Measurements from ENCODE around the gene DCK.

The DCK gene

DNA sequence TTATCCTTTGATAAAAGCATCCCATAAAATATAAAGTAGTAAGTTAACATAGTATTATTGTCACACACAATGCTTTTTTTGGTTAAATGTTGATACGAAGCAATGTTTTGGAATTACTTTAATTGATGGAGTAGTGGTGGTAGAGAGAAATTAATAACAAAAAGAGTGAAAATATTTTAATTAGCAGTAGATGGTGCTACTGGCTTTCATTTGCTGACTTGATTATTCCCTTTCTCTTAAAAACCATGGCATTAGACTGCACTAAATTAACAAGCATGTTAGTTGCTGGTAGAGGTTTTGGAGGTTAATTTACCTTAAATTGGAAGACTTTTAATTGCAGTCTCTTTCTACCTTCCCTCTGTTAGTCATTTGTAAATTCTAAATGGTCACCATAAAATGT, 8.9 kb upstream of the DCK start:
- FAIRE-seq, result no peak
- TF ChIP-seq CTCF (IDR thresholded peaks at IDR 0.05; ENCODE audit: insufficient read depth, missing control alignments), result peak; percentile 14
- no peak for DNase-seq (ENCODE audit: insufficient read length, low spot score)

GRCh38 chr4:70991596-70991995, 1.9 kb upstream of the DCK start:
- no peak for FAIRE-seq
- no peak for DNase-seq (ENCODE audit: insufficient read length, low spot score)
- TF ChIP-seq CTCF (IDR thresholded peaks at IDR 0.05; ENCODE audit: insufficient read depth, missing control alignments), result no peak

DNA sequence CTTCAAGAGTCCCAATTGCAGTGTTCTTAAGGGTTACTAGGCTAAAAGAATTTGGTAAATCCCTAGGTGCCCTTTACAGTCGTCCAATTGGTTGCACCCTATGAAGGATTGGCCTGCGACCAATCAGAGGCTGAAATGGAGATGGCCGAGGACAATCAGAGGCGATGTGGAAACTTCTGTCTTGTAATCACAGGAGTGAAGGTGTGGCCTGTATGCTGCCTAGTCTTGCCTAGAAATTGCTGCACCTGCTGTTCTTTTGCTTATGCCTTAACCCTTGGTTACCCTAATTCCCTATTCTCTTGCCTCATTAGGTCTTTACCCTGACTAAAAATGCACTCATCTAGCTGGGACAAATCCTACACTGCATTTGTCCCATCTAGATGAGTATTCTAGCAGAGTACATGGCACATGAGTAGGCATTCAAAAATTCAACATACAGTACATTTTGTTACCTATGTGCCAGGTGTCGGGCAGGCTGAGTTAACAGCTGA, 1.0 kb upstream of the DCK start:
- DNase-seq (ENCODE audit: insufficient read length, low spot score), result no peak
- FAIRE-seq, result no peak
- no peak for TF ChIP-seq CTCF (IDR thresholded peaks at IDR 0.05; ENCODE audit: insufficient read depth, missing control alignments)

DNA sequence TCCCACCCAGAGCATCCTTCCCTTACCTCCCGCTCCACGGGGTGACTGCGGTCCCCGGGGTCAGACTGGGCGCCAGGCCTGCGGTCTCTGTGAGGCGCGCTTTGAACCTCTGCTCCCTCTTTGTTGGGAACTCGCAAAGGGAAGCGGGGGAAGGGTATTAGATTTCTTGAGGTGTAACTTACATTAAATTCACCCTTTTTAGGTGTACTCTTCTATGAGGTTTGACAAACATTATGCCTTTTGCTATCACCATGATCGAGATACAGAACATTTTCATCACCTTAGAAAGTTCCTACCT, 569 bp downstream of the DCK start:
- DNase-seq (ENCODE audit: insufficient read length, low spot score) (no peak), FAIRE-seq (no peak)
- TF ChIP-seq CTCF (IDR thresholded peaks at IDR 0.05; ENCODE audit: insufficient read depth, missing control alignments), result no peak

DNA sequence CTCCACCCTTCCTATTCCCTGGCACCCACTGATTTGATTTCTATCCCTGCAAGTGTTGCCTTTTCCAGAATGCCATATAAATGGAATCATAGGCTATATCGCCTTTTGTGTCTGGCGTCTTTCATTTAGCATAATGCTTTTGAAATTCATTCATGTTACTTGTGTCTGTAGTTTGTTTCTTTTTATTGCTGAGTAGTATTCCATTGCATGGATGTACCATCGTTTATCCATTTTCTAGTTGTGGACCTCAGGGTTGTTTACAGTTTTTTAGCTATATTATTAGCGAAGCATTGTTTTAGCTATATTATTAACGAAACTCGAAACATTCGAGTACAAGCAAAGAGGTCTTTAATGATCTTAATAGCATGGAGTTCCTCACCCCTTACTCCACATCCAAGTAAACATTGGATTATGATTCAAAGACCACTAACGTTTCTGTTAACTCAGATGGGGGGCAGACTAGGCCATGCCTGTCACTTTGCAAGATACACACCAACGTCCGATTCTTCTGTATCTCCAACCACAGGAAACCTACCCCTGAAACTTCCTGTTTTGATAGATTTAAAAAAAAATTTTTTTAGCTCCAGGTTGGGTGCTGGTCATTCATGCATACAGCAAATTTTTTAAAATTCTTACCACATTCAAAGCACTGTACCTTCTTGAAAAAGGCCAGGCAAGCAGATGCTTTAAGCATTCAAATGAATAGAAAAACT, 1.1 kb downstream of the DCK start:
- no peak for TF ChIP-seq CTCF (IDR thresholded peaks at IDR 0.05; ENCODE audit: insufficient read depth, missing control alignments)
- DNase-seq (ENCODE audit: insufficient read length, low spot score), result no peak
- FAIRE-seq, result no peak

DNA sequence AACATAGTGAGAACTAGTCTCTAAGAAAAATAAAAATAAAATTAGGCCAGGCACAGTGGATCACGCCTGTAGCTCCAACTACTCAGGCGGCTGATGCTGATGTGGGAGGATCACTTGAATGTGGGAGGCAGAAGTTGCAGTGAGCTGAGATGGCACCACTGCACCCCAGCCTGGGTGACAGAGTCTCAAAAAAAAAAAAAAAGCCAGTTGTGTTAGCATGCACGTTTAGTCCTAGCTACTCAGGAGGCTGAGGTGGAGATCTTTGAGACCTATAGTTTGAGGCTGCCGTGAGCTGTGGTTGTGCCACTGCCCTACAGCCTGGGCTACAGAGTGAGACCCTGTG, 2.5 kb downstream of the DCK start:
- FAIRE-seq (no peak), DNase-seq (ENCODE audit: insufficient read length, low spot score) (no peak)
- no peak for TF ChIP-seq CTCF (IDR thresholded peaks at IDR 0.05; ENCODE audit: insufficient read depth, missing control alignments)

DNA sequence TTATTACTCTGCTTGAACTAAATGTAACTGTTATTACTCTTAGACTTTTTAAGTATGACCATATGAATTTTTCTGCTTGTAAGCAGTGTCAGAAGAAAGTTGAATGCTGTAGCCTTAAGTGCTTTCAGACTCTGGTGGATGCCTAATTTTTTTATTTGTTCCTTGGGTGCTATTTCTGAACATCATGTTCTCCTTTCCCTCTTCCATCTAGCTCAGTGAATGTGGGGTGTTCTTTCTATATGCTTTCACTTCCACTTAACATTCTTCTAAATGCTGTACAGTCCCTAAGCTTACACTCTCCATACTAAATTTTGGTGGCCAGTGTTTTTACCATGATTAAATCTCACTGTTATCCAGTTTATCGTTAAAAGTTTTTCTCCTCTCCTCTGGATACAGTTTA, 3.6 kb downstream of the DCK start:
- TF ChIP-seq CTCF (IDR thresholded peaks at IDR 0.05; ENCODE audit: insufficient read depth, missing control alignments), result no peak
- DNase-seq (ENCODE audit: insufficient read length, low spot score), result no peak
- FAIRE-seq, result no peak

All from D721Med (cell line).